NCI-H82 (cell line): Measurements from ENCODE around the gene VTI1B.

Experiments used
- DNase-seq: peaks from one replicate; lab custom pipeline; 2025; lab: John Stamatoyannopoulos, UW

The VTI1B gene

GRCh38 chr14:67679006-67679405 is 4.6 kb upstream of the VTI1B start:
- DNase-seq, result no peak

GRCh38 chr14:67675219-67675582 is 769 bp upstream of the VTI1B start:
- DNase-seq, result no peak

- peak; percentile 84 for DNase-seq
Measured at GRCh38 chr14:67674139-67674479, 323 bp downstream of the VTI1B start.

- no peak for DNase-seq
Measured at GRCh38 chr14:67673451-67673850, 981 bp downstream of the VTI1B start.

GRCh38 chr14:67668559-67668958 is 5.9 kb downstream of the VTI1B start:
- no peak for DNase-seq

GRCh38 chr14:67666750-67667449 is 7.5 kb downstream of the VTI1B start:
- peak; percentile 52 for DNase-seq

GRCh38 chr14:67665868-67666267 is 8.6 kb downstream of the VTI1B start:
- DNase-seq, result no peak

GRCh38 chr14:67663633-67664032 is 10.8 kb downstream of the VTI1B start:
- no peak for DNase-seq

GRCh38 chr14:67653651-67654280 is 20.7 kb downstream of the VTI1B start:
- DNase-seq, result peak; percentile 86

- DNase-seq, result no peak
Measured at GRCh38 chr14:67652189-67652588, 22.2 kb downstream of the VTI1B start.

- no peak for DNase-seq
Measured at GRCh38 chr14:67650694-67651093, 23.7 kb downstream of the VTI1B start.

GRCh38 chr14:67650151-67650550 is 24.3 kb downstream of the VTI1B start:
- no peak for DNase-seq

GRCh38 chr14:67646131-67646530 is 28.3 kb downstream of the VTI1B start:
- DNase-seq, result no peak

GRCh38 chr14:67645414-67645813 is 29.0 kb downstream of the VTI1B start:
- DNase-seq, result no peak

GRCh38 chr14:67644428-67644827 is 30.0 kb downstream of the VTI1B start:
- no peak for DNase-seq

GRCh38 chr14:67643713-67644112 is 30.7 kb downstream of the VTI1B start:
- no peak for DNase-seq

- no peak for DNase-seq
Measured at GRCh38 chr14:67641902-67642749, 32.3 kb downstream of the VTI1B start.

GRCh38 chr14:67641480-67641879 is 33.0 kb downstream of the VTI1B start:
- DNase-seq, result no peak

- no peak for DNase-seq
Measured at GRCh38 chr14:67638642-67639041, 35.8 kb downstream of the VTI1B start.

GRCh38 chr14:67636361-67636919 is 38.0 kb downstream of the VTI1B start:
- no peak for DNase-seq

GRCh38 chr14:67633451-67634147 is 40.8 kb downstream of the VTI1B start:
- no peak for DNase-seq

GRCh38 chr14:67630938-67631337 is 43.5 kb downstream of the VTI1B start:
- DNase-seq, result no peak
